Heart left ventricle (tissue), 16 donors: ENCODE data around the gene L3MBTL3. TPM values are rescaled to one million over a fixed set of nuclear protein-coding genes. Genes with fewer than 3 reads are reported as not detected.
A peak's percentile ranks its signal among the peaks of the same experiment; 100 is the strongest.

ENCODE experiments used
- ATAC-seq, 4 donors: fragments of 200-7000 bp; cut with Tn5 transposase; one replicate each; pipeline ENCODE4 v1.9.1; 2020 to 2022; ENCODE audit warnings: moderate library complexity in 4 of 4, mild to moderate bottlenecking in 3 of 4, moderate number of reproducible peaks in 1 of 4
- DNase-seq, 5 donors: peaks; one replicate each; pipeline ENCODE4 v3.0.0-alpha.2; 2020
- H3K27ac ChIP-seq, 12 donors: fragments of 200-600 bp; sonication (generic) in 4 of 12; one replicate each; pipeline versions ENCODE4 v1.5.0 to v1.8.0; 2016 to 2022; ENCODE audit warnings: mild to moderate bottlenecking in 2 of 12
- H3K27me3 ChIP-seq, 9 donors: fragments of 200-600 bp; sonication (generic) in 2 of 9; one replicate each; pipeline versions ENCODE4 v1.5.1 to v1.8.0; 2016 to 2022; ENCODE audit warnings: mild to moderate bottlenecking in 3 of 9
- H3K36me3 ChIP-seq, 9 donors: fragments of 200-600 bp; sonication (generic) in 2 of 9; one replicate each; pipeline versions ENCODE4 v1.5.0 to v1.8.0; 2018 to 2022; ENCODE audit warnings: mild to moderate bottlenecking in 2 of 9
- H3K4me1 ChIP-seq, 12 donors: fragments of 200-600 bp; sonication (generic) in 4 of 12; one replicate each; pipeline versions ENCODE4 v1.5.0 to v1.8.0; 2016 to 2022; ENCODE audit warnings: mild to moderate bottlenecking in 3 of 12
- H3K4me3 ChIP-seq, 12 donors: fragments of 200-600 bp; sonication (generic) in 4 of 12; one replicate each; pipeline versions ENCODE4 v1.5.0 to v1.8.0; 2017 to 2022; ENCODE audit warnings: mild to moderate bottlenecking in 9 of 12, moderate library complexity in 4 of 12
- H3K9me3 ChIP-seq, 12 donors: fragments of 200-600 bp; sonication (generic) in 4 of 12; one replicate each; pipeline versions ENCODE4 v1.5.0 to v1.8.0; 2016 to 2022; ENCODE audit warnings: mild to moderate bottlenecking in 1 of 12
- POLR2A ChIP-seq, 2 donors: fragments of 450-650 bp; IDR thresholded peaks; one replicate each; pipeline ENCODE4 v1.6.1; 2017; ENCODE audit warnings: antibody characterized with exemption in 2 of 2, mild to moderate bottlenecking in 2 of 2, moderate library complexity in 2 of 2
- WGBS, 4 donors: extraction: QIAGEN DNeasy Blood & Tissue Kit in 2 of 4; methylation state at CpG; one replicate each; pipeline versions ENCODE4 v1.1.5 to v1.1.7; 2013 to 2018; 5-methylcytosine and 5-hydroxymethylcytosine counted together
- intact Hi-C, 10 donors: fragments of 100-400 bp; cut with DNase I; formaldehyde crosslinking; loops; one replicate each; pipeline versions ENCODE4 v1.11.1 to v1.14.2; 2022
- polyA plus RNA-seq, 2 donors: library from polyadenylated mRNA; stranded (reverse); fragments of 200-250 nt; gene quantifications; one replicate each; pipeline ENCODE4 v1.2.3, GENCODE V29; 2013
- total RNA-seq, 9 donors: library from RNA; depleted of rRNA in 2 of 9; stranded (reverse); fragments of >200 nt in 2 of 9; fragmentation: NEBNext Ultra II Directional in 3 of 9; extraction: Animal tissue kit (Norgen Biotek cat#: 25700) in 3 of 9; gene quantifications; one replicate each; pipeline versions ENCODE4 v1.1.0 to v1.2.4, GENCODE V29; 2016 to 2023
- TF ChIP-seq, protein P1 (sequence below), 12 donors: fragments of 200-600 bp; sonication (generic) in 4 of 12; IDR thresholded peaks; one replicate each; pipeline versions ENCODE4 v1.5.0 to v1.8.0; 2018 to 2022; ENCODE audit warnings: antibody characterized with exemption in 12 of 12, mild to moderate bottlenecking in 5 of 12
- donor health status: ischemic (EF 13 %, LVEDD 7.1; RV severe dilation, severe dysfunction).
- donor health status: healthy with polysubstance abuse.
- donor health status: DM: no; HTN: yes; CAD: no.
- donor health status: DM: no; HTN: no; CAD: no.
- donor health status: ischemic (EF 25% LVEDD 6.9; RV normal size, moderate dysfunction).
- donor health status: ischemic (EF 25% LVEDD 5.7; RV mildly dilated, moderate dysfunction).
- donor health status: healthy.
- donor health status: DM: yes; HTN: yes; CAD: no.
- donor health status: ischemic (EF 35%, LVEDD 5.7; RV mildly dilated, moderate dysfunction).
- donor health status: nonischemic (EF 11% LVEDD 7.7; RV severe dilation, severe dysfunction).
- donor health status: DM: yes; HTN: yes; CAD: no.
- donor health status: PGD.
- donor health status: ischemic (EF 29% LVEDD 5.4; RV normal size, mild dysfunction).
- donor health status: nonischemic (EF 23%, LVEDD 6.1; RV moderate dilation, normal function).

Gene L3MBTL3
- total and polyA plus RNA-seq, 11 donors: 0.53 to 4.9 (median 2.0) TPM

DNA sequence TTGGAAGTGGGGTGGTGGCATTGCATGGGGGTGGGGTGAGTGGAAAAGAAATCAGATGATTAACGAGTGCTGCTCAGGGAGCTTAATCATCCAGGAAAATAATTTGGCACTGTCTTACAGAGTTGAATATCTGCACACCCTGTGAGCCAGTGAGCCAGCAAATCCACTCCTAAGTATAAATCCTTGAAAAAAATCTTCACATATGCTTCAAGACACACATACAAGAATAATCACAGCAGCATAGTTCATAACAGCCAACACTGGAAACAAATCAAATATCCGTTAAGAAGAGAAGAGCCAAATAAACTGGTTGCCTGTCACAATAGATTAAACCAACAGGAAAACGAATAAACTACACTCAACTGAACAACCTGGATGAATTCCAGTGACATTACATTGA lies 141.6 kb downstream of the L3MBTL3 start:
- WGBS, 4 donors: 42 to 51% (median 43%) methylated on average over 3 of the region's 3 CpGs
- TF ChIP-seq, protein P1, sequence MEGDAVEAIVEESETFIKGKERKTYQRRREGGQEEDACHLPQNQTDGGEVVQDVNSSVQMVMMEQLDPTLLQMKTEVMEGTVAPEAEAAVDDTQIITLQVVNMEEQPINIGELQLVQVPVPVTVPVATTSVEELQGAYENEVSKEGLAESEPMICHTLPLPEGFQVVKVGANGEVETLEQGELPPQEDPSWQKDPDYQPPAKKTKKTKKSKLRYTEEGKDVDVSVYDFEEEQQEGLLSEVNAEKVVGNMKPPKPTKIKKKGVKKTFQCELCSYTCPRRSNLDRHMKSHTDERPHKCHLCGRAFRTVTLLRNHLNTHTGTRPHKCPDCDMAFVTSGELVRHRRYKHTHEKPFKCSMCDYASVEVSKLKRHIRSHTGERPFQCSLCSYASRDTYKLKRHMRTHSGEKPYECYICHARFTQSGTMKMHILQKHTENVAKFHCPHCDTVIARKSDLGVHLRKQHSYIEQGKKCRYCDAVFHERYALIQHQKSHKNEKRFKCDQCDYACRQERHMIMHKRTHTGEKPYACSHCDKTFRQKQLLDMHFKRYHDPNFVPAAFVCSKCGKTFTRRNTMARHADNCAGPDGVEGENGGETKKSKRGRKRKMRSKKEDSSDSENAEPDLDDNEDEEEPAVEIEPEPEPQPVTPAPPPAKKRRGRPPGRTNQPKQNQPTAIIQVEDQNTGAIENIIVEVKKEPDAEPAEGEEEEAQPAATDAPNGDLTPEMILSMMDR (IDR thresholded peaks at IDR 0.05): no peak
- TF ChIP-seq POLR2A (IDR thresholded peaks at IDR 0.05): no peak
- Histone ChIP-seq H3K4me3 (no peak overlapping the region), H3K4me1 (peaks cover 0 to 6% (median 0%) of the 10 kb centered on the region in 12 donors), H3K27me3 (no peaks in the 10 kb centered on the region), H3K27ac (no peak overlapping the region), H3K9me3 (peaks cover 0 to 17% (median 0%) of the 10 kb centered on the region in 12 donors), H3K36me3 (no peaks in the 10 kb centered on the region)
- DNase-seq: no peak
- intact Hi-C loops: no loop called here
- peak in 1 of 4 donors; percentile 52 for ATAC-seq

DNA sequence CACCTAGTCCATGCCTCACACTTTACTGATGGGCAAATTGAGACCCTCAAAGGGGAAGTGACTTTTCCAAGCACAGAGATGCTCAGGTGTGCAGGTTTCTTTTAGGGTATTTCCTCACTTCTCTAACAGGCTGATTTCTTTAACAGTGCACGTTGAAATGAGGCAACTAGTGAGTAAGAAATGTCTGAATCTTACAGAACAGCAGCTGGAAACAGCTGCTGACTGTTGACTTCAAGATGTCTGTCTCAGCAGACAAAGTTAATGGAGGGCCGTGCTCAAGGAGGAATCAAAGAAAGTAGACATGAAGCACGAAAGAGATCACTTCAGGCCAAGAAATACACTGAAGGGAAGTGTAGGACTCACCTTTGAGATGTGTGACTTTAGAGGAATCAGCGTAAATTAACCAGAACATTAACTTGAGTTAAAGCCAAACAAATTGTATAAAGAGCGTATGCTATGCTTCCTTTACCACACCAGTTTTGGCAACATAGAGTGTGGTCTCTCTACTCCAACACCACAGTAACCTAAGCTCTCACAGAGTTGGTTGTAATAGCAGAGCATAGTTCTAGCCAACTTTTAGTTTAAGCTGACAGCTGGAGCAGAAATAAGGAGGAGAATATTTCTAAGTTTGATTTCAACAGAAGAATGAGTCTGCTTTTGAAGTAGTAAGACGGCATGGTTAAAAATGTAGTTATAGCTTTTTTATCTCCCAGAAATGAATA lies 143.5 kb downstream of the L3MBTL3 start:
- peaks cover 0 to 6% (median 0%) of the 10 kb centered on the region in 12 donors for H3K4me1 ChIP-seq
- TF ChIP-seq, protein P1 (IDR thresholded peaks at IDR 0.05): no peak
- no peak for TF ChIP-seq POLR2A (IDR thresholded peaks at IDR 0.05)
- WGBS, 4 donors: 46 to 55% (median 51%) methylated on average over 6 of the region's 6 CpGs
- H3K27me3 ChIP-seq: no peaks in the 10 kb centered on the region
- peak; percentile 37 to 92 (median 68) for ATAC-seq
- no peaks in the 10 kb centered on the region for H3K36me3 ChIP-seq
- DNase-seq: peak in 2 of 5 donors; percentile 44 to 56
- peaks cover 0 to 17% (median 0%) of the 10 kb centered on the region in 12 donors for H3K9me3 ChIP-seq
- intact Hi-C loops: no loop called here
- peak overlapping the region in 7 of 12 donors; percentile 3 to 66 (median 32) for H3K27ac ChIP-seq
- H3K4me3 ChIP-seq: no peak overlapping the region

DNA sequence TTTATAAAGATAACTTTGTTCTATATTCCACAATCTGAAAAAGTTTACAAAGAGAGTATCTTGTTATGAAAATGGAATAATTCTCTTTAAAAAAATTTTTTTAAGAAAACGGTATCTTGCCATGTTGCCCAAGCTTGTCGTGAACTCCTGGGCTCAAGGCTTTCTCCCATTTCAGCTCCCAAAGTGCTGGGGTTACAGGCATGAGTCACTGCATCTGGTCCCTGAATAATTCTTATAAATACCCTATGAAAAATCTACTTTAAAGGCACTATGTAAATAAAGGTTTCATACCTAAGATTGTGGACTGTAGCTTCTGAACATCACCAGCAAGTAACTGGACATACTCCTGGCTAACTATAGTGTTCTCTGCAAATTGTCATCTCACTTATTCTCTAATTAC lies 144.0 kb downstream of the L3MBTL3 start:
- H3K27me3 ChIP-seq: no peaks in the 10 kb centered on the region
- DNase-seq: no peak
- peaks cover 0 to 6% (median 0%) of the 10 kb centered on the region in 12 donors for H3K4me1 ChIP-seq
- intact Hi-C loops: no loop called here
- no peak for TF ChIP-seq POLR2A (IDR thresholded peaks at IDR 0.05)
- TF ChIP-seq, protein P1 (IDR thresholded peaks at IDR 0.05): no peak
- H3K4me3 ChIP-seq: no peak overlapping the region
- peaks cover 0 to 17% (median 0%) of the 10 kb centered on the region in 12 donors for H3K9me3 ChIP-seq
- 80 to 84% (median 81%) methylated on average over 2 of the region's 2 CpGs for WGBS, 4 donors
- no peaks in the 10 kb centered on the region for H3K36me3 ChIP-seq
- no peak for ATAC-seq
- H3K27ac ChIP-seq: peak overlapping the region in 4 of 12 donors; percentile 7 to 61 (median 21)

GRCh38 chr6:130163266-130163665 lies 144.9 kb downstream of the L3MBTL3 start:
- H3K9me3 ChIP-seq: peaks cover 0 to 15% (median 0%) of the 10 kb centered on the region in 12 donors
- ATAC-seq (no peak), DNase-seq (no peak)
- H3K36me3 ChIP-seq: no peaks in the 10 kb centered on the region
- no peak overlapping the region for H3K4me3 ChIP-seq
- H3K27ac ChIP-seq: no peak overlapping the region
- no peaks in the 10 kb centered on the region for H3K27me3 ChIP-seq
- H3K4me1 ChIP-seq: peaks cover 0 to 6% (median 0%) of the 10 kb centered on the region in 12 donors
- WGBS, 4 donors: 85 to 91% (median 88%) methylated on average over 2 of the region's 2 CpGs
- intact Hi-C loops: no loop called here
- no peak for TF ChIP-seq POLR2A (IDR thresholded peaks at IDR 0.05)
- TF ChIP-seq, protein P1 (IDR thresholded peaks at IDR 0.05): no peak
